Measurements from ENCODE around the gene SLC35B1. TPM values are rescaled to one million over a fixed set of nuclear protein-coding genes. Genes with fewer than 3 reads are reported as not detected.
A peak's percentile ranks its signal among the peaks of the same experiment; 100 is the strongest.

Gene SLC35B1
- total RNA-seq, 3 donors from 2014 or later (not counting 1 experiment from before 2014, with no cell fraction given), result 74.0 to 121 (median 90.2) TPM

- Histone ChIP-seq H3K4me1 (ENCODE audit: control insufficient read depth, insufficient read depth, low read length) (peaks cover 18% of the 10 kb centered on the region), H3K9me3 (ENCODE audit: control insufficient read depth, insufficient read depth, low read length) (no peaks in the 10 kb centered on the region), H3K27ac (ENCODE audit: low read length) (peak within 1 kb of the TSS; percentile 99), H3K4me3 (ENCODE audit: low read length) (peak within 1 kb of the TSS; percentile 88), H3K27me3 (ENCODE audit: control insufficient read depth, insufficient read depth, low read length) (no peaks in the 10 kb centered on the region), H3K36me3 (ENCODE audit: control insufficient read depth, insufficient read depth, low read length) (peaks cover 11% of the 10 kb centered on the region)
- DNase-seq, result peak; percentile 96 to 100
- ATAC-seq, result peak; percentile 92 to 99 (median 93)
- Mint-ChIP-seq H3K27ac (peak within 1 kb of the TSS; percentile 97 to 98), H3K36me3 (no peaks in the 10 kb centered on the region), H3K4me1 (peaks cover 43 to 45% of the 10 kb centered on the region in 2 donors), H3K9me3 (no peaks in the 10 kb centered on the region), H3K27me3 (ENCODE audit: low read depth in 2 of 2) (peaks cover 0 to 2% of the 10 kb centered on the region in 2 donors), H3K4me3 (peak within 1 kb of the TSS; percentile 97)
- 11% methylated on average over 49 of the region's 53 CpGs for WGBS (ENCODE audit: insufficient coverage)
- intact Hi-C loops (cut with micrococcal nuclease), result loop anchor here (1.0 to 2.0 kb wide), 5 partner anchors 18 to 110 kb away; partner anchors contain the start of gene KAT7
- TF ChIP-seq CTCF (IDR thresholded peaks at IDR 0.05), result no peak
Observed at GRCh38 chr17:49677933-49678847, 29.6 kb downstream of the SLC35B1 start, which contains the start of gene SPOP. Gene SPOP (minus strand): TSS chr17:49678097. CDS start chr17:49622810, 55,287 bp downstream.

- peak overlapping the region; percentile 88 for H3K4me3 ChIP-seq (ENCODE audit: low read length)
- intact Hi-C loops (cut with micrococcal nuclease), result loop anchor here (2.0 kb wide), 1 partner anchor 61 kb away; no protein-coding TSS in a partner anchor
- WGBS (ENCODE audit: insufficient coverage), result under 1% methylated on average over 29 of the region's 34 CpGs
Observed at GRCh38 chr17:49677134-49677932, 30.4 kb downstream of the SLC35B1 start.

GRCh38 chr17:49676276-49676868 is 31.4 kb downstream of the SLC35B1 start:
- H3K4me1 Mint-ChIP-seq, result peaks cover 54 to 56% of the 10 kb centered on the region in 2 donors
- DNase-seq (peak in 1 of 2 donors; percentile 87), ATAC-seq (peak in 1 of 3 donors; percentile 16)
- H3K27me3 ChIP-seq (ENCODE audit: control insufficient read depth, insufficient read depth, low read length), result no peaks in the 10 kb centered on the region
- TF ChIP-seq CTCF (IDR thresholded peaks at IDR 0.05), result no peak
- H3K27ac ChIP-seq (ENCODE audit: low read length), result peak overlapping the region; percentile 99
- WGBS (ENCODE audit: insufficient coverage), result 21% methylated on average over 4 of the region's 5 CpGs
- no peaks in the 10 kb centered on the region for H3K9me3 ChIP-seq (ENCODE audit: control insufficient read depth, insufficient read depth, low read length)
- H3K9me3 Mint-ChIP-seq, result no peaks in the 10 kb centered on the region
- peak overlapping the region; percentile 97 to 98 for H3K27ac Mint-ChIP-seq
- peaks cover 11% of the 10 kb centered on the region for H3K36me3 ChIP-seq (ENCODE audit: control insufficient read depth, insufficient read depth, low read length)
- peak overlapping the region; percentile 97 for H3K4me3 Mint-ChIP-seq
- H3K4me1 ChIP-seq (ENCODE audit: control insufficient read depth, insufficient read depth, low read length), result peaks cover 21% of the 10 kb centered on the region
- intact Hi-C loops (cut with micrococcal nuclease), result loop anchor here (2.0 kb wide), 1 partner anchor 62 kb away; no protein-coding TSS in a partner anchor
- H3K4me3 ChIP-seq (ENCODE audit: low read length), result peak overlapping the region; percentile 88
- H3K36me3 Mint-ChIP-seq, result no peaks in the 10 kb centered on the region
- H3K27me3 Mint-ChIP-seq (ENCODE audit: low read depth in 2 of 2), result peaks cover 0 to 2% of the 10 kb centered on the region in 2 donors

More at GRCh38 chr17:49677134-49677932, 30.4 kb downstream of the SLC35B1 start:
- peak overlapping the region; percentile 97 to 98 for H3K27ac Mint-ChIP-seq
- H3K4me1 Mint-ChIP-seq, result peaks cover 50 to 51% of the 10 kb centered on the region in 2 donors
- ATAC-seq (peak; percentile 53 to 70 (median 60)), DNase-seq (peak; percentile 97 to 99)
- H3K36me3 Mint-ChIP-seq, result no peaks in the 10 kb centered on the region
- peak overlapping the region; percentile 97 for H3K4me3 Mint-ChIP-seq
- H3K27ac ChIP-seq (ENCODE audit: low read length), result peak overlapping the region; percentile 99
- H3K4me1 ChIP-seq (ENCODE audit: control insufficient read depth, insufficient read depth, low read length), result peaks cover 21% of the 10 kb centered on the region
- TF ChIP-seq CTCF (IDR thresholded peaks at IDR 0.05), result no peak
- H3K9me3 Mint-ChIP-seq, result no peaks in the 10 kb centered on the region
- H3K9me3 ChIP-seq (ENCODE audit: control insufficient read depth, insufficient read depth, low read length), result no peaks in the 10 kb centered on the region
- peaks cover 0 to 2% of the 10 kb centered on the region in 2 donors for H3K27me3 Mint-ChIP-seq (ENCODE audit: low read depth in 2 of 2)
- H3K36me3 ChIP-seq (ENCODE audit: control insufficient read depth, insufficient read depth, low read length), result peaks cover 11% of the 10 kb centered on the region
- no peaks in the 10 kb centered on the region for H3K27me3 ChIP-seq (ENCODE audit: control insufficient read depth, insufficient read depth, low read length)
